ENCODE measurements around the gene CYP4F2. TPM values are rescaled to one million over a fixed set of nuclear protein-coding genes. Genes with fewer than 3 reads are reported as not detected.

The CYP4F2 gene, protein sequence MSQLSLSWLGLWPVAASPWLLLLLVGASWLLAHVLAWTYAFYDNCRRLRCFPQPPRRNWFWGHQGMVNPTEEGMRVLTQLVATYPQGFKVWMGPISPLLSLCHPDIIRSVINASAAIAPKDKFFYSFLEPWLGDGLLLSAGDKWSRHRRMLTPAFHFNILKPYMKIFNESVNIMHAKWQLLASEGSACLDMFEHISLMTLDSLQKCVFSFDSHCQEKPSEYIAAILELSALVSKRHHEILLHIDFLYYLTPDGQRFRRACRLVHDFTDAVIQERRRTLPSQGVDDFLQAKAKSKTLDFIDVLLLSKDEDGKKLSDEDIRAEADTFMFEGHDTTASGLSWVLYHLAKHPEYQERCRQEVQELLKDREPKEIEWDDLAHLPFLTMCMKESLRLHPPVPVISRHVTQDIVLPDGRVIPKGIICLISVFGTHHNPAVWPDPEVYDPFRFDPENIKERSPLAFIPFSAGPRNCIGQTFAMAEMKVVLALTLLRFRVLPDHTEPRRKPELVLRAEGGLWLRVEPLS
- total RNA-seq, result not detected

DNA sequence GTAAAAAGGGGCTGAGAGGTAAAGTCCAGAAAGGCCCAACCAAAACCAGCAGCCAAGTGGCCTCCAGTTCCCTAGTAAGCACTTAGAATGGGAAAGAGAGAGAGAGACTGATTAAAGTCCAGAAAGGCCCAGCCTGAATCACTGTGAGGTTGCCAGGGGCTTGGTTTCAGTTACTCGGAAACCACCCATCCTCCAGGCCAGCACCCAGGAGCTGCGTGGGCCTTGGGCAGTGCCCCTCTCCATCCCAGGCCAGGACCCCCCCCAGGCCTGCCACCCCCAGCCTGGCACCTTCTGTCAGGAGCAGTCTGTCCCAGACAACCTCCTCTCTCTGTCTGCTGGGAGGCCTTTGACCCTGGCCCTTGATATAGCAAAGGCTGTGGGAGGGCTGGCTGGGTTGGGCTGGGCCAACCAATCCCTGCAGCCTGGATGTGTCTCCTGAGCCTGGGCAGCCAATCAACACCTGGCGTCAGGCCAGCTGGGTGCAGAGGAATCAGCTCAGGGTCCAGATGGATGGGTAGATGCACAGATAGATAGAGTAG lies at the start of gene CYP4F2:
Gene CYP4F2, minus strand, starts transcription at position 337 of the 539 bp plus-strand sequence. CDS start 463 bp downstream, outside the sequence.
- no peak for ATAC-seq (ENCODE audit: low FRiP score)
- DNase-seq (ENCODE audit: low spot score), result no peak

DNA sequence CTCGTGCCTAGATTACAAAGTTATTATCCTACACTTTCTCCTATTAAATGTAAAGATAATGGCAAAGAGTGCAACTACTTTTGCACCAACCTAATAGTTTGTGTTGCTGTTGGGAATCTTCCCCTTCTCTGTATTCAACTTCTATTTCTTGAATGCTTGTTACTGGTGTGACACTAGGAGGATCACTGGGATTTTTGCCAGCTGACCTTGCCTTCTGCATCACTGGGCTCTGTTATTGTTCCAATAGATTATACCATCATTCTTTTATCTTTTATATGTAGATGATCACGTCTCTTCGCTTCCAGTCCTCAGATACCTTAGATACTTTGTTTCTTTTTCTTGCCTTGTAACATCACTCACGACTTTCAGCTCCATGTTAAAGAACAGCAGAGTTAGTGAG lies 47.4 kb upstream of the CYP4F2 start:
- ATAC-seq (ENCODE audit: low FRiP score) (no peak), DNase-seq (ENCODE audit: low spot score) (no peak)
- TF ChIP-seq, protein P1, sequence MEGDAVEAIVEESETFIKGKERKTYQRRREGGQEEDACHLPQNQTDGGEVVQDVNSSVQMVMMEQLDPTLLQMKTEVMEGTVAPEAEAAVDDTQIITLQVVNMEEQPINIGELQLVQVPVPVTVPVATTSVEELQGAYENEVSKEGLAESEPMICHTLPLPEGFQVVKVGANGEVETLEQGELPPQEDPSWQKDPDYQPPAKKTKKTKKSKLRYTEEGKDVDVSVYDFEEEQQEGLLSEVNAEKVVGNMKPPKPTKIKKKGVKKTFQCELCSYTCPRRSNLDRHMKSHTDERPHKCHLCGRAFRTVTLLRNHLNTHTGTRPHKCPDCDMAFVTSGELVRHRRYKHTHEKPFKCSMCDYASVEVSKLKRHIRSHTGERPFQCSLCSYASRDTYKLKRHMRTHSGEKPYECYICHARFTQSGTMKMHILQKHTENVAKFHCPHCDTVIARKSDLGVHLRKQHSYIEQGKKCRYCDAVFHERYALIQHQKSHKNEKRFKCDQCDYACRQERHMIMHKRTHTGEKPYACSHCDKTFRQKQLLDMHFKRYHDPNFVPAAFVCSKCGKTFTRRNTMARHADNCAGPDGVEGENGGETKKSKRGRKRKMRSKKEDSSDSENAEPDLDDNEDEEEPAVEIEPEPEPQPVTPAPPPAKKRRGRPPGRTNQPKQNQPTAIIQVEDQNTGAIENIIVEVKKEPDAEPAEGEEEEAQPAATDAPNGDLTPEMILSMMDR (IDR thresholded peaks at IDR 0.05), result no peak

More for the DNA sequence above, at the start of gene CYP4F2:
- TF ChIP-seq, protein P1 (IDR thresholded peaks at IDR 0.05), result no peak

DNA sequence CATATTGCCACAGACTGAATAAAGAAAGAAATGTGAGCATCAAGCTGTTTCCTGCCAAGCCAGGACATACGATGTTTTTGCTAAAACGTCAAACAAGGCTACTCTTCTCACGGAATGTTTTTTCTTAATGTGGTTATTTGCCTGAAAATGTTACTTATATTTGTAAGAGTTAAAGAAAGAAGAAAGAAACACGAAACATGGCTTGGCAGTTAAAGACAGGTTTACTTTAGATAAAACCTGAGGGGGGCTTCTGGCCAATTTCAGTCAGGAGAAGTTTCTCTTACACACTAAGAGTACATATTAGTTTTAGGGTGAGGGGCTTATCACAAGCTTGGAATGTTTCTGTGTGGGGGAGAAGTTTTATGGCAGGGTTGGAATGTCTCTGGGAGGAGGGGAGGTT lies 46.5 kb upstream of the CYP4F2 start:
- DNase-seq (ENCODE audit: low spot score) (no peak), ATAC-seq (ENCODE audit: low FRiP score) (no peak)
- TF ChIP-seq, protein P1 (IDR thresholded peaks at IDR 0.05), result no peak

DNA sequence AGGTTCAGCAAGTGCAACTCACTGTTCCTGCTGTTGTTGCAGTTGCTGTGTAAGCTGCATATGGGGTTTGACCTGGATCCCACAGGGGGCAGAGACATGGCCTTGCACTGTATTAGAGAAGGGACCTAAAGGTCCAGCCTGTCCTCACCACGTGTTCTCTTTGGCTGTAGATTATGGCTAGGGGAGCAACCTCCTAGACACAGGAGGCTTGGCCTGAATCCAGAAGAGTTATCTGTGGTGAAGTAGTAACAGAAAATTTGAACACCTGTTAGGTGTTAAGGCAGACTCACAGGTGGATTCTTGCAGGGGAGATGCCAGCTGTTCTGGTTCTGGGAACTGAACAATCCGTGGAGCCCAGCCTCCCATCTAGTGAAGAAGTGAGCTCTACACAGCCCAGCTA lies 39.9 kb upstream of the CYP4F2 start:
- DNase-seq (ENCODE audit: low spot score), result no peak
- TF ChIP-seq, protein P1 (IDR thresholded peaks at IDR 0.05), result no peak
- no peak for ATAC-seq (ENCODE audit: low FRiP score)

DNA sequence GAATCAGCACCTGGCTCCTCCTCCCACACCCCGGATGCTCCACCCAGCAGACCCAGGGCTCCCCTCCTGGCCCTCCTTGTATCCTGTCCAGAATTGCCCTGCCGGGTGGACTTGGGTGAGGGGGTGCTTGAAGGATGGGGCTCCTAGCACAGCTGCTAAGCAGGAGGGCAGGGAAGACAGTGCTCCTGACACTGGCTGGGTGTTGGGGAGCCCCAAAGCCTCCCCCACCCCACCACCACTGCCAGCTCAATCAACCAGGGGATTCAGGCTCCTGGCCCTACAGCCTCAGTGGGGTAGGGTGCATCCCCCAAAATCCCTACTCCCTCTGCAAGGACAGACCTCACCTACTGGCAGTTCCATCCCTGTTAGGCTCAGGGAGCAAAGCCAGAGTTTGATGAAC lies 39.1 kb upstream of the CYP4F2 start:
- no peak for DNase-seq (ENCODE audit: low spot score)
- ATAC-seq (ENCODE audit: low FRiP score), result no peak
- TF ChIP-seq, protein P1 (IDR thresholded peaks at IDR 0.05), result no peak

DNA sequence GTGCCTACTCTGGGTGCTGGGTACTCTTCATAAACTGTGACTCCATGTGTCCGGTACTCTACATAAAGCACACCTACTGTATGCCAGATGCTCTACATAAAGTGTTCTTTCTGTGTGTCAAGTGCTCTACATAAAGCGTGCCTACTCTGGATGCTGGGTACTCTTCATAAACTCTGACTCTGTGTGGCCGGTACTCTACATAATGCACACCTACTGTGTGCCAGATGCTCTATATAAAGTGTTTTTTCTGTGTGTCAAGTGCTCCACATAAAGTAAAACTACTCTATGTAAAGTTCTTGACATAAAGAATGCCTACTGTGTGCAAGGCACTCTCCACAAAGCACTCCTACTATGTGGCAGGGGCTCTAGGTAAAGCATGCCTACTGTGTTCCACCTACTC lies 38.3 kb upstream of the CYP4F2 start:
- ATAC-seq (ENCODE audit: low FRiP score), result no peak
- TF ChIP-seq, protein P1 (IDR thresholded peaks at IDR 0.05), result no peak
- no peak for DNase-seq (ENCODE audit: low spot score)
